ENCODE data around the gene TRIM14.

TRIM14 gene

DNA sequence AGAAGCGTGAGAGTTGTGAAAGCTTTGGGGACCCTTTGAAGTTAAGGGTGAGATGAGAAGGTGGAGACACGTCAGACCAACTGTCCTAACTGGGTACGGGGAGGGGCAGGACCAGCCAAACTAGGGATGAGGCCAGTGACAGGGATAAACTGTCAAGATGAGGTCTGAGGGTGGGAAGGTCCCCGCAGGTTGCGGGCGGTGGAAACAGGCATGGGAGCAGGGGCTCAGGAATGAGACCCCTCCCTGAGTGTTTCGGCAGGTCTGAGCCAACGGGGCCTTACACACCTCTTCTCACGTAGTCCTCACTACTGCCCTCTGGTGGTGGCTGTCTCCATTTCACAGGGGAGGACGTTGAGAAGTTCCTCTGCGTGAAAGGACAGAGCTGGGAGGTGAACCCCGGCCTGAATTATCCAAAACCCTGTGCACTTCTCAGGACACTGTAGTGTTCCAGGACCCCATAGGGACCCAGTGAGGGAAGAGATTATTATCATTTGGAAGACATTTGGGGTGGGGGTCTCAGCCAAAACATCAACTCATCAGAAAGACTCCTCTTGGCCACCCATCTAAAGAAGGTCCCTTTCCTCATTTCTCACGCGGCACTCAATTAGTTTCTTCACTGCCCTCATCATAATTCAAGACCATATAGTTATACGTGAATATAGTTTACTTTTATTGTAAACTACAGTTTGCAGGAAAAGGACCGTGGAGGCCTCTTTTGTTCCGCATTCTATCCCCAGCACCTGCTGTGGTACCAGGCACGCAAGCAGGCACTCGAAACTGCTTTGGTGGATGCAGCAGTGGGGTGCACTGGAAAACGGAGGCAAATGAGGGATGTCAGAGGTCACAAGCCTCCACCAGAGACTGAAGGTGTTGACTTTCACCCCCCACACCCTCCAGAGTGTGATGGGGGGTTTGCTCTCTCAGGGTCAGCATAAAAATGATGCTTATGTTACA is 84.2 kb downstream of the TRIM14 start:
- Histone ChIP-seq H3K4me2 (ENCODE audit: low read length) (peak overlapping the region; percentile 39), H3K4me1 (no peaks in the 10 kb centered on the region), H3K27me3 (ENCODE audit: control insufficient read depth, insufficient read depth, low read length) (no peaks in the 10 kb centered on the region), H3K36me3 (ENCODE audit: control insufficient read depth, insufficient read depth, low read length) (no peaks in the 10 kb centered on the region), H3K79me2 (no peaks in the 10 kb centered on the region), H2AFZ (peak overlapping the region; percentile 60), H3K27ac (no peak overlapping the region), H3K9me3 (ENCODE audit: control insufficient read depth, low read length) (no peaks in the 10 kb centered on the region), H3K4me3 (ENCODE audit: low read depth, low read length) (no peak overlapping the region), H3K9ac (no peak overlapping the region)
- TF ChIP-seq, protein P1, sequence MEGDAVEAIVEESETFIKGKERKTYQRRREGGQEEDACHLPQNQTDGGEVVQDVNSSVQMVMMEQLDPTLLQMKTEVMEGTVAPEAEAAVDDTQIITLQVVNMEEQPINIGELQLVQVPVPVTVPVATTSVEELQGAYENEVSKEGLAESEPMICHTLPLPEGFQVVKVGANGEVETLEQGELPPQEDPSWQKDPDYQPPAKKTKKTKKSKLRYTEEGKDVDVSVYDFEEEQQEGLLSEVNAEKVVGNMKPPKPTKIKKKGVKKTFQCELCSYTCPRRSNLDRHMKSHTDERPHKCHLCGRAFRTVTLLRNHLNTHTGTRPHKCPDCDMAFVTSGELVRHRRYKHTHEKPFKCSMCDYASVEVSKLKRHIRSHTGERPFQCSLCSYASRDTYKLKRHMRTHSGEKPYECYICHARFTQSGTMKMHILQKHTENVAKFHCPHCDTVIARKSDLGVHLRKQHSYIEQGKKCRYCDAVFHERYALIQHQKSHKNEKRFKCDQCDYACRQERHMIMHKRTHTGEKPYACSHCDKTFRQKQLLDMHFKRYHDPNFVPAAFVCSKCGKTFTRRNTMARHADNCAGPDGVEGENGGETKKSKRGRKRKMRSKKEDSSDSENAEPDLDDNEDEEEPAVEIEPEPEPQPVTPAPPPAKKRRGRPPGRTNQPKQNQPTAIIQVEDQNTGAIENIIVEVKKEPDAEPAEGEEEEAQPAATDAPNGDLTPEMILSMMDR (IDR thresholded peaks at IDR 0.05), result peak; percentile 66

DNA sequence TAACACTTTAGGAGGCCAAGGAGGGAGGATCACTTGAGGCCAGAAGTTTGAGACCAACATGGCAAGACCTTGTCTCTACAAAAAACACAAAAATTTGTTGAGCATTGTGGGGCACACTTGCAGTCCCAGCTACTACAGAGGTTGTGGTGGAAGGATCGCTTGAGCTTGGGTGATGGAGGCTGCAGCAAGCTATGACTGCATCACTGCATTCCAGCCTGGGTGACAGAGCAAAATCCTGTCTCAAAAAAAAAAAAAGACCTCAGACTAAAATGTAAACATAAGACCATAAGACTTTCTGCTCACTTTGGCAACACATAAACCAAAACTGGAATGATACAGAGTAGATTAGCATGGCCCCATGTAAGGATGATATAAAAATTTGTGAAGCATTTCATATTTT is 87.1 kb downstream of the TRIM14 start:
- no peaks in the 10 kb centered on the region for H3K79me2 ChIP-seq
- TF ChIP-seq, protein P1 (IDR thresholded peaks at IDR 0.05), result no peak
- H3K27me3 ChIP-seq (ENCODE audit: control insufficient read depth, insufficient read depth, low read length), result no peaks in the 10 kb centered on the region
- H3K9ac ChIP-seq, result no peak overlapping the region
- H2AFZ ChIP-seq, result no peak overlapping the region
- no peaks in the 10 kb centered on the region for H3K36me3 ChIP-seq (ENCODE audit: control insufficient read depth, insufficient read depth, low read length)
- no peak overlapping the region for H3K27ac ChIP-seq
- H3K4me2 ChIP-seq (ENCODE audit: low read length), result no peak overlapping the region
- no peaks in the 10 kb centered on the region for H3K9me3 ChIP-seq (ENCODE audit: control insufficient read depth, low read length)
- no peak overlapping the region for H3K4me3 ChIP-seq (ENCODE audit: low read depth, low read length)
- no peaks in the 10 kb centered on the region for H3K4me1 ChIP-seq

DNA sequence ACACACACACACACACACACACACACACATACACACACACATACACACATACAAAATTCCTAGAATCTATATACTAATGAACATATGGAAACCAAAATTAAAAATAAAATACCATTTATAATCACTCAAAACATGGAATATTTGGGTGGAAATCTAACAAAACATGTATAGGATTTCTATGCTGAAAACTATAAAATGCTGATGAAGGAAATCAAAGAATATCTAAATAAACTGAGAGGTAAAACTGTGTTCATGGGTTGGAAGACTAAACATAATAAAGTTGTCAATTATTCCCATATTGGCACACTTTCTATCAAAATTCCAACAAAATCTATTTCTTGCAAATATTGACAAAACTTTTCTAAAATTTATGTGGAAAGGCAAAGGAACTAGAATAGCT is 87.9 kb downstream of the TRIM14 start:
- Histone ChIP-seq H3K4me1 (no peaks in the 10 kb centered on the region), H3K9ac (no peak overlapping the region), H3K27ac (no peak overlapping the region), H3K79me2 (no peaks in the 10 kb centered on the region), H3K27me3 (ENCODE audit: control insufficient read depth, insufficient read depth, low read length) (no peaks in the 10 kb centered on the region), H3K9me3 (ENCODE audit: control insufficient read depth, low read length) (no peaks in the 10 kb centered on the region), H2AFZ (no peak overlapping the region), H3K4me3 (ENCODE audit: low read depth, low read length) (no peak overlapping the region), H3K4me2 (ENCODE audit: low read length) (no peak overlapping the region), H3K36me3 (ENCODE audit: control insufficient read depth, insufficient read depth, low read length) (no peaks in the 10 kb centered on the region)
- TF ChIP-seq, protein P1 (IDR thresholded peaks at IDR 0.05), result no peak

DNA sequence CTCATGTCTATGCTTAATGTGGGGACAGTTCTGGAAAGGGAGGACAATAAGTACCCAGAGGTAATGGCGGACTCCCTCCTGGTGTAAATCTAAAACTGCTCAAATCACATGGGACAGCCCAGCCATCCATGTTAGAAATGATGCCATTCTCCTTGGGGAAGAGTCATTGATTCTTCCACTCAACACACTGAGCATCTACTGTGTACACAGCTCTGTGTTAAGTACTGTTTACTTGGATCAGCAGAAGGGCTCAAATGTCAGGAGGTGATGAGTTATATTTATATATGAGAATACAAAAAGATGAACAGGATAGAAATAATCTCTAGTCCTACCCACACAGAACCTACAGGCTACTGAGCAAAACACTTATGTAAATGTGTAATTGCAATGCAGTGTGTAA is 94.3 kb downstream of the TRIM14 start:
- H3K27ac ChIP-seq, result no peak overlapping the region
- H3K27me3 ChIP-seq (ENCODE audit: control insufficient read depth, insufficient read depth, low read length), result no peaks in the 10 kb centered on the region
- no peaks in the 10 kb centered on the region for H3K36me3 ChIP-seq (ENCODE audit: control insufficient read depth, insufficient read depth, low read length)
- no peak overlapping the region for H3K4me3 ChIP-seq (ENCODE audit: low read depth, low read length)
- no peaks in the 10 kb centered on the region for H3K9me3 ChIP-seq (ENCODE audit: control insufficient read depth, low read length)
- H3K79me2 ChIP-seq, result no peaks in the 10 kb centered on the region
- H3K4me1 ChIP-seq, result no peaks in the 10 kb centered on the region
- no peak overlapping the region for H3K9ac ChIP-seq
- no peak overlapping the region for H2AFZ ChIP-seq
- no peak overlapping the region for H3K4me2 ChIP-seq (ENCODE audit: low read length)
- TF ChIP-seq, protein P1 (IDR thresholded peaks at IDR 0.05), result no peak

DNA sequence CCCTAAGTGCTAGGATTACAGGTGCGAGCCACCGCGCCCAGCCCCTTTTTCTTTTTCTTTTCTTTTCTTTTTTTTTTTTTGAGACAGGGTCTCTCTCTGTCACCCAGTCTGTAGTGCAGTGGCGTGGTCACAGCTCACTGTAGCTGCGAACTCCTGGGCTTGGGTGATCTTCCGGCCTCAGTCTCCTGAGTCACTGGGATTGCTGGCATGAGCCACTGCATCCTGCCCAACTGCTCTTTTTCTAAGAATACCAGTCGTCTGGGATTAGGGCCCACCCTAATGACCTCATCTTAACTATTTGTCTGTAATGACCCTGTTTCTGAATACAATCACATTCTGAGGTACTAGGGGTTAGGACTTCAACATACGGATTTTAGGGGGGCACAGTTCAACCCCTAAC is 96.6 kb downstream of the TRIM14 start:
- Histone ChIP-seq H3K36me3 (ENCODE audit: control insufficient read depth, insufficient read depth, low read length) (no peaks in the 10 kb centered on the region), H3K4me2 (ENCODE audit: low read length) (no peak overlapping the region), H3K9ac (no peak overlapping the region), H3K4me1 (no peaks in the 10 kb centered on the region), H3K79me2 (no peaks in the 10 kb centered on the region), H3K27me3 (ENCODE audit: control insufficient read depth, insufficient read depth, low read length) (no peaks in the 10 kb centered on the region), H3K4me3 (ENCODE audit: low read depth, low read length) (no peak overlapping the region), H3K9me3 (ENCODE audit: control insufficient read depth, low read length) (no peaks in the 10 kb centered on the region), H3K27ac (no peak overlapping the region), H2AFZ (no peak overlapping the region)
- TF ChIP-seq, protein P1 (IDR thresholded peaks at IDR 0.05), result no peak

Data from parathyroid adenoma (tissue), 2 donors.